GM04503 (cell line): Measurements from ENCODE around the gene TNRC6C.
"Not testable (repeated sequence)": the region's sequence is repeated elsewhere in the genome, so short reads cannot be mapped to it uniquely, and the experiment has no call there.

ENCODE experiments used
- DNase-seq: peaks from one replicate; pipeline ENCODE4 v3.0.0-alpha.2; 2012; ENCODE audit warnings: low read depth

Gene TNRC6C

DNA sequence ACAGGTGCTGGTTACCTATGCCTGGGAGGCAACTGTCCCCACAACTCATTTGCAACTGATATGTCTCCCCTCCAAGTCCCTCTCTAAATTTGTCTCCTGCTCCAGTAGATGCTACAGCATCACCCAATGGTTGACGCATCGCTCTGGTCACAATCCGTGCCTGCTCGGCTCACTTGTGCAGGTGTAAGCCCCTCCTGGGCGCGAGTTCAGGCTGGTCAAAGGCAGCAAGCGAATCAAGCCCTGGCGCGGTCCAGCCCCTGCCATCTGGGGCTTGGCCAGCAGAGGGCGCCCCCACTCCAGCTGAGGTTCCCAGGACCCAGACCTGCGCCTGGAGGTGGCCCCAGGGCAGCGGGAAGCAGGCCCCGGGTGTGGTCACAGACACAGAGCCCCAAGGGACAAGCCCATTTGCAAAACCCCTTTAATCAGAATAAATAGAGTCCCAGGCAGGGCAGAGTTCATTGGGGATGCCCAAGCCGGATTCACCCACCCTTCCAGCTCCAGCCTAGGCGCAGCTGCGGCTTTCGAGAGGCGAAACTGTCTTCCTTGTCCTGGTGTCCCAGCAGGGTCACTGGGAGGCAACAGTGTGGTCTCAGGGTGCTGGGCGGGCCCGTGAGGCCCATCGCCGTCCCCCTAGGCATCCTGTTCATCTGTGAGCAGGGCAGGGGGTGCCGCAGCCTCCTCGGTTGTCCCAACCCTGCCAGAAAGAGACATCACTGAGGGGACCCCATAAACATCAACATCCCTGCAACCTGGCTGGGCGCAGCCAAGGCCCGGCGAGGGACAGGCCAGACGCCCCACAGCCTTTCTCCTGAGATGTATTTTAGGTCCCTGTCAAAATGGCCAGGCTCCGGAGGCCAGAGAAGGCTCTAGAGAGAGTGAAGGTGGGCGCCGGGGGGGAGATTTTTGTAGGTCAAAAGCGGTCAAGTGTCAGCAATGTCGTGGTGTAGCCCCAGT, 154.3 kb downstream of the TNRC6C start:
- DNase-seq, result no peak

DNA sequence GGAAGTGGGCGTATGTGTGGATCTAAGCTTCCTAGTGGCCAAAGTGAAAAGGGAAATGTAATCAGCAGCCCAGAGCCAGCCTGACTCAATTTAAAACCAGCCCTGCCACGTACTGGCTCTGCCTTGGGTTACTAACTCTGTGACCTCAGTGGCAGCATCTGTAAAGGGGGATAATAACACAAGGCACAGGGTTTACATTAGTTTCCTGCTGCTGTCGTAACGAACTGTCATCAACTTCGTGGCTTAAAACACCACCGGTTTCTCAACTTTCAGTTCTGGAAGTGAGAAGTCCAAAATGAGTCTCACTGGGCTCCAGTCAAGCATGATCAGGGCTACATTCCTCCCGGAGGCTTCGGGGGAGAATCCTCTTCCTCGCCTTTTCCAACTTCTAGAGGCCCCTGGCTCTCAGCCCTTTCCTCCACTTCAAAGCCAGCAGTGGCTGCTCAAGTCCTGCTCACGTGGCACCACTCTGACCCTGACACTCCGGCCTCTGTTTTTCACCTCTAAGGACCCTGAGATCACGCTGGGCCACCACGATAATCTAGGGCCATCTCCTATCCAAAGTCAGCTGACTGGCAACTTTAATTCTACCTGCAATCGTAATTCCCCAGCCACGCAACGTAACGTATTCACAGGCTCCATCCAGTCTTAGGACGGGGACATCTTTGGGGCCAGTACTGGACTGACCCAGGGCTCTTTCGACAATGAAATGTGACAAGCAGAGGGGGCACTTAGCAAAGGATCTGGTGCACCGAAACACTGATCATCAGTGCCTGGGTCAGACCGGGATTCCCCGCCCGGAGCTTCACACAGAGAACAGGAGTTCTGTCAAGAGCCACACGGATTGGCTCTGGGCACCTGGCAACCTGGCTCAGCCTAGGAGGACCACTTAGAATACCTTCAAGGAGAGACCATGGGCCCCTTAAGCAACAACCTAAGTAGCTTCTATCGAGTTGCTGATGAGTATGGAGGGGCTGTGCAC, 155.6 kb downstream of the TNRC6C start:
- DNase-seq, result no peak

DNA sequence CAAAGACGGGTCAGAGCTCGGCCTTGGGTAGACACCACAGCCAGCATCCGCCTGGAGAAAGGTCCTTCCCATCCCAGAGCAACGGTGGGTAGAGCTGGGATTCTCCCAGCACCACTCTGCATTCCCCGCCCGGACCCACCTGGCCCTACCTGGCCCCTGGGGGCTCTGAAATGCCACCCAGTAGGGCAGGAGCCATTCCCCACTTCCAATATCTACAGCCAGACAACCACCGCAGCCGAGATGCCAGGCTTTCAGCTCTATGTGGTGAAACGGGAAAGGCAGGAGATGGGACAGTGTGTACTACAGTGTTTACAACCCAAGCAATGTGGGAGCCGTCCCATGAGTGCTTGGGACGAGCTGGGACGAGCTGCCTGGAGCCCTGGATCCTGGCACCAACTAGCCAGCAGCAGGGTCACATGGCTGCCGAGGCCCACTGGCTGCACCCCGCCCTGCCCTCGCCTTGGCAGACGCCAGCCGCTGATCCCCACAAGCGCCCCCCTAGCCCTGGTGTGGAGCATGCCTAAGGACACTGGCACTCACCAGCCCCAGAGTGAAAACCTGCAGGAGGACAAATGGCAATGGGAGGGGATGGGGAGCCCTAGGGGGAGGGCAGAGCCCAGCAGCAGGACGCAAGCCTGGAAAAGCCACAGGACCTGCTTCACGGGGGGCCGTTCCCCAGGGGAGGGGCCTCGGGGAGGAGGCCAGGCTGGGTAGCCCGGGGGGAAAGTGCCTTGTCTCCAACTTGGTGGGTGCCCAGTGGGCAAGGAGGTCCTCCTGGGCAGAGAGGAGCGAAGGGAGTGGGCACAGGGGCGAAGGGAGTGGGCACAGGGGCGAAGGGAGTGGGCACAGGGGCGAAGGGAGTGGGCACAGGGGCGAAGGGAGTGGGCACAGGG, 156.6 kb downstream of the TNRC6C start:
- no peak for DNase-seq

DNA sequence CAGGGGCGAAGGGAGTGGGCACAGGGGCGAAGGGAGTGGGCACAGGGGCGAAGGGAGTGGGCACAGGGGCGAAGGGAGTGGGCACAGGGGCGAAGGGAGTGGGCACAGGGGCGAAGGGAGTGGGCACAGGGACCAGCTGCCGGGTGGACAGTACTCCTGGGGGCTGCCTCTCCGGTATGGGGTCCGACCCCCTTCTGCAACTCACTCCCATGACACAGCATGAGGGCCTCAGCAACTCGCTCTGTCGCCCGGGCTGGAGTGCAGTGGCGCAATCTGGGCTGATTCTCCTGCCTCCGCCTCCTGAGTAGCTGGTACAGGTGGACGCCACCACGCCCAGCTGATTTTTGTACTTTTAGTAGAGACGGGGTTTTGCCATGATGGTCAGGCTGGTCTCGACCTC, 157.3 kb downstream of the TNRC6C start:
- not testable (repeated sequence) for DNase-seq

DNA sequence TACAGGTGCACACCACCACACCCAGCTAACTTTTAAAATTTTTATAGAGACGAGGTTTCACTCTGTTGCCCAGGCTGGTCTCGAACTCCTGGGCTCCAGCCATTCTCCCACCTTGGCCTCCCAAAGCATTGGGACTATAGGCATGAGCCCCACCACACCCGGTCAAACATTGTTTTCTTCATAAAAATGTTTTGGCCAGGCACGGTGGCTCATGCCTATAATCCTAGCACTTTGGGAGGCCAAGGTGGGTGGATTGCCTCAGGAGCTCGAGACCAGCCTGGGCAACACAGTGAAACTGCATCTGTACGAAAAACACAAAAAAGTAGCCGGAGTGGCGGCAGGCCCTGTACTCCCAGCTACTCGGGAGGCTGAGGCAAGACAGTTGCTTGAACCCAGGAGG, 157.9 kb downstream of the TNRC6C start:
- no peak for DNase-seq

DNA sequence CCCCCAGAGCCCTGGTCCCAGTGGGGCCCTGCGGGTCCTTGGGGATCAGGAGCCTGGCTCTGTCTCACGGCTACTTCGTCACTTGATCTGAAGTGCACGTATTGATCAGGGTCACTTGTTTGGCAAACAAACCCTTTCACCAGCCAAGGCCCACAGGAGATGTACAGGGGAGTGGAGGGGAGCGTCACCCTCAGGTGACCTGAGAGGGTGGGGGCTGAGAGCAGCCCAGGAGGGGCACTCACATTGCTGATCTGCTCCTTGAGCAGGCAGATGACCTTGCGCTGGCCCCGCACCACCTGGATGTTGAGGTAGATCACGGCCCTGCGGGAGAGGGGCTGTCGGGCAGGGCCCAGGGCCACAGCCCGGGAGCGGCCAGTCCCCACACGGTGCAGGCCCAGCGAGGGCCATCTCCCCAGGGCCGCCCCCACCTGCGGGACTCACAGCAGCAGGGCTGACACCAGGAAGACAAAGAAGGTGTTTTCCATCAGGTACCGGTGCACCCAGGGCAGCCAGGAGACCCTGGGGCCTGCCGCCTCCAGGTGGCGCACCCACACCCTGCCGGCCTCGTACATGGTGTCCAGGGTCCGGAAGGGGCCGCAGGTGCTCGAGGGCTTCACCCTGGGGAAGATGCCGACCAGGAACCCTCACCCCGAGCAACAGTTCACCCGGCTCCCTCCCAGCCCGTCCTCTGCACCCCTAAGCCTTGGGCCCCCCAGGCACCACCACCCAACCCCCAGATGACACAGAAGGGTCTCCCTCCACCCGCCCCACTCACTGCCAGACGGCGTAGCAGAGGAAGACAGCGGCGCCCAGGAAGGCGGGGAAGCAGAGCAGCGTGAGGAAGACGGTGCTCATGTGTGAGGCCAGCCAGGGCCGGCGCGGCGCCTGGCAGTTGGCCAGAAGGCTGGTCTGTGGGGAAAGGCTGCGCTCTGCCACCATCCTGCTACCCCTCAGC, 158.8 kb downstream of the TNRC6C start:
- no peak for DNase-seq

DNA sequence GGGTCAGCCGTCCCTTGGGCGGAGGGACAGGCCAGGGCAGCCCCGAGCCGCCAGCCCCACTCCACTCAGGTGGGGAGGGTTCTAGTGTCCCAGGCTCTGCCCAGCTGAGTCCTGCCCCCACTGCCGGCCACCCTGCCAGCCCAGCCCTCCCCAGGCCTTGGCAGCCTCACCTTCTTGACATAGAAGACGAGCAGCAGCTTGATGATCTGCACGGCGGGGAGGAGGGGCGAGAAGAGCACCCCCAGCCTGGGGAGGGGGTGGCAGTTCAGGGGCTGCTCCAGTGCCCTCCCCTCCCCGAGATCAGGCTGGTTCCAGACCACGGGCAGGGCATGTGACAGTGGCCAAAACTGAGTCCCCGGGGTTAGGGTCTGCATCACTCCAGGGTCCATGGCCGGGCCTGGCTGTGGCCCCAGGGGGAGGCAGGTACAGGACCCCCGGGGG, 160.3 kb downstream of the TNRC6C start:
- DNase-seq, result no peak

DNA sequence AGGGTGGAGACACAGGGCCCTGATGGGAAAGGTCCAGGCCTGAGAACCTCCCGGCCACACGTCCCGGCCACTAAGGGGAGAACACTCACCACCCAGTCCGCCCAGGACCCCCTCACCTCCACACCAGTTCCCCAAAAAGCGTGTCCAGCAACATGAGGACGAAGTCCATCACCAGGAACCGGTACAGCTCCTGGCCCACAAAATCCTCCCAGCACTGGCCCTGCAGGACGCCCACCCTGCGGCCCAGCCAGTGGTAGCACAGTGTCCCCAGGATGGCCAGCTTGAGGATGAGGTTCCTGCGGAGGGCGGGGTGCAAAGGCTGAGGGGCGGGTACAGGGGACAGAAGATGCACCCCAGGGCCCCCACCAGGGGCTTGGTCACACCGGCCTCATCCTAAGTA, 162.0 kb downstream of the TNRC6C start:
- no peak for DNase-seq

DNA sequence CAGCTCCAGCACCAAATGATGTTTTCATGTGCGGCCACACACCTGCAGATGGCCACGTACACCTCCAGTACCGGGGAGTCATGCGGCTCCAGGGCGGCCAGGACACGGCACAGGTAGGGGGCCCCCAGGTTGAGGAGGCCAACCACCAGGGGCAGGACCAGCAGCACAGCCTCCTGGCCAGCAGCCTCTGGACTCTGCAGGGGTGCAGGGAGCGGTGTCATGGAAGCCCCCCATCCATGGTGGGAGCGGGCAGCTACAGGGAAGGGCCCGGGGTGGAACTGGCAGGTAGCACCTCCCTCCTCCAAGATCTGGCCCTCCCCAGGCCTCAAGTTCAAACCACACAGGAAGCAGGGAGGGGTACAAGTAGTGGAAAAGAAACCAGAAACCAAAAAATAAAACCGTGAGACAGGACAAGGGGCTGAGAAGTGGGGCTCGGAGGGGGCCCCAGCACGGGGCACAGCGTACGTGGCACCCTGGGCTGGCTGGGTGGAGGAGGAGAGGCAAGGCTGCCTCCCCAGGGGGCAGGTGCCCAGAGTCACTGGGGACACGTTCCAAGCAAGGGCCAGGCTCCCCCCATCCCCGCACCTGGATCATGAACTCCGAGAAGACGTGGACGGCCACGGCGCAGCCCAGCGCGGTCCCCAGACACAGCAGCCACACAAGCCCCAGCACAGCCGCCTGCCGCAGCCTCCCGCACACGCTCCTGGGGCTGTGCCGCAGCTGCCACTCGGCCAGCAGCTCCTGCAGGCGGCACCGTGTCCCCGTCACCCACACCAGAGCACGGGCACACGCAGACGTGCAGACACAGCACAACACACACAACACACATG, 162.7 kb downstream of the TNRC6C start:
- DNase-seq, result no peak

DNA sequence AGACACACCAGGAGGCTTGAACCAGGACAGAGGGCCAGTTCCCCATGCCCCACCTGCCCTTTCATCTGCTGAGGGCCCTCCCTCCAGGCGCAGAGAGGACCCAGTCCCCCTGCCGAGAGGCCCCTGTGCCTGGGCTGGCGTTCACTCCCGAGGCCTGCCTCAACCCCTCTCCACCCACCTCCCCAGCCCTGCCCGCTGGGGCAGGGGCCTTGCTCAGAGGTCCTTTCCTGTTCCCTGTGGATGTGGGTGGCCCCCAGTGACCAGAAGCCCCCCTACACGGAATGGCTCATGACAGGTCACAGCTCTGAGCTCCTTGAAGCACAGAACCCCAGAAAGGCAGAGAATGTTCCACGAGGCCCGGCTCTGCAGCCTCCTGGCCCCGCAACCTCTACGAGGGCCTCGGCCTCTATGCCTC, 163.3 kb downstream of the TNRC6C start:
- no peak for DNase-seq

DNA sequence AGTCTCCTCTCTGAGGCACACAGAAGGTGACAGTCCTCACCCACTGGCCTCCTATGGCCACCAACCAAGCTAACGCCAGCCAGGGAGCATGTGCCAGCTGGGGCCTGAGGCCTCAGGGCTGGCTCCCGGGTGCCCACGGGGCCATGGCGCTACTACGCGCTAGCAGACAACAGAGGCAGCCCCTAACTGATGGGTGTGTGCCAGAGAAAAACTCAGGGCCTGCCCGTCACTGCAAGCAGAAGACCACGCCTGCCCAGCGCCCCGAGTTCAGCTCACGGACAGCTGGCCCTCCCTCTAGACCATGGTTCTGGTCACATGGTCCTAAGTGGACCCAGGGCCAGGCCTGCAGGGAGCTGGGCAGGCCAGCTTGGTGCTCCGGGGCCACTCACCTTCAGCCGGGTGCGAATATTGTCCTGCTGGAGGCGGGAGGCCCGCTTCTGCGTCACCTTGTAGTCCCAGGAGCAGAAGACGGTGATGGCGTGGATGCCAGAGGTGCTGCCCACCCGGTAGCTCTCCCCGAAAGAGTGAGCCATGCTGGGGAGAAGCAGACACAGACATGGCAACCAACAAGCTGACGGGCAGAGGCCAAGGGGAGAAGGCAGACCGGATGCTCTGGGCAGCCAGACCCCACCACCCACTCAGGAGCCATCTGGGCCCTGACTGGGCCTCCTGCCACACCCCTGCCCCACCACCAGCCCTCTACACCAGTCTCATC, 163.9 kb downstream of the TNRC6C start:
- DNase-seq, result no peak

DNA sequence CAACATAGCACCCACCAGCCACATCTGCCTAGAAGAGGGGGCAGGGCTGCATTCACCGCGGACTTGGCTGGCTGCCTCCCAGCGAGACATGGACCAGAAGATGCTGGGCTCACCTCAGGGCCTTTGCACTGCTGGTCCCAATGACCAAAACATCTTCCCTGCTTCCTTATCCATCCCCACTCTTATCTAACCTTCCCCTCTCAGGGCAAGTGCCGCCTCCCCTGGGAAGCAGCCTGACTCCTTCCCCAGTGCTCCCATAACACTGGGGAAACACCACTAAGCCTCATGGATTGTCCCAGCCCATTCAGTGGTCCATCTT, 164.4 kb downstream of the TNRC6C start:
- DNase-seq, result no peak

DNA sequence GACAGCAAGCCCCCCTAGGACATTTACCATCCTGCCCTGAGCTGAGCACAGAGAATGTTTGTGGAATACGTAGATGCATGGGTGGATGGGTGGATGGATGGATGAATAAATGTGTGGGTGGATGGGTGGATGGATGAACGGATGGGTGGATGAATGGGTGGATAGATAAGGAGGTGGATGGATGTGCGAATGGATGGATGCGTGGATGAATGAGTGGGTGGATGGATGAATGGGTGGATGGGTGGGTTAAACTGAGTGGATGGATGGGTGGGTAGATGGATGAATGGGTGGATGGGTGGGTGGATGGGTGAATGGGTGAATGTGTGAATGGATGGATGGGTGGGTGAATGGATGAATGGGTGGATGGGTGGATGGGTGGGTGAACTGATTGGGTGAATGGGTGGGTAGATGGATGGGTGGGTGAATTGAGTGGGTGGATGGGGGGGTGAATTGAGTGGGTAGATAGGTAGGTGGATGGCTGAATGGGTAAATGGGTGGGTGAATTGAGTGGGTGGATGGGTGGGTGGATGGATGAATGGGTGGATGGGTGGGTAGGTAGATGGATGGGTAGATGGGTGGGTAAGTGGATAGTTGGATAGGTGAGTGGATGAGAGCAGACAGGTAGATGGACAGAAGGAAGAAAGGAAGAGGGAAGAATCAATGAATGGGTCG, 164.9 kb downstream of the TNRC6C start:
- no peak for DNase-seq

DNA sequence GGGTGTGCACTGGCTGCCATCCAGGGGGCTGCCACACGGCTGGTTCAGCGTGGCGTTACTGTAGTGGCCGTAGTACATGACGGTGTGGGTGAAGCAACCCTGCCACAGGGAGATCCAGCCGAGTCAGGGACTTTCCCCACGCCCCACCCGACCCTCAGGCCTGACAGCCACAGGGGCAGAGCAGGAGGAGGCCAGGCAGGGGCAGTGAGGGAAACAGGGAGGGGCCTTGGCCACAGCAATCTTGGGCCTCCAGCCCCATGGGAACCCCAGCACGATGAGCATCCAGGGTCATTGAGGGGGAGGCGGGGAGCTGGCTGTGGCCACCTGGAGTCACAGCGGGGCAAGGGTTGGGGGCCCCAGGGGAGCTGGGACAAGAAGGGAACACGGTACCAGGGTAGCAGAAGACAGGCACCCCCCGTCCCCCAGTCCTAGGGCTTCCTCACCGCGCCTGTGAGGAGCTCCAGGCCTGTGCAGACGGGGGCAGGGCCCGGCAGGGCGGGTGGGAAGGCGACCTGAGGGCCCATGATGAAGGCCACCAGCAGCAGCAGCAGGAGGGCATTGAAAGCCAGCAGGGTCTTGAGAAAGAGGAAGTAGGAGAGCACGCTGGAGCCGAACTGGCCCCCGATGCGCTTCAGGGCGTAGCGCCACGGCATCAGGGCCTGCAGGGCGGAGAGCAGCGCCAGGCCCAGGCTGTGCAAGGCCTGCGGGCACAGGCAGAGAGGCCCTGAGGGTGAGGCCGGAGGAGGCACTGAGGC, 165.8 kb downstream of the TNRC6C start:
- no peak for DNase-seq

DNA sequence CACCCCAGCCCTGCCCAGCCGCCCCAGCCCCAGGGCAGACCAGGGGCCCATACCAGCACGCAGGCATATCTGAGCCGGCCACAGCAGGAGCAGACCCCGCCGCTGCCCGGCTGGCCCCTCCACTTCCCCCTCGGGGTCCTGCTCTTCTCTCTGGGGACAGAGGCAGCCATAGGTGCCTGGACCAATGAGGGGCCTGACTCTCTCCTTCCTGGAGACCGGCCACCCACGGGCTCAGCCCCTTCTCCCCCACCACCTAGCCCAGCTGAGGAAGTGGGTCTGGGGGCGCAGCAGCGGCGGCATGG, 166.3 kb downstream of the TNRC6C start:
- no peak for DNase-seq

DNA sequence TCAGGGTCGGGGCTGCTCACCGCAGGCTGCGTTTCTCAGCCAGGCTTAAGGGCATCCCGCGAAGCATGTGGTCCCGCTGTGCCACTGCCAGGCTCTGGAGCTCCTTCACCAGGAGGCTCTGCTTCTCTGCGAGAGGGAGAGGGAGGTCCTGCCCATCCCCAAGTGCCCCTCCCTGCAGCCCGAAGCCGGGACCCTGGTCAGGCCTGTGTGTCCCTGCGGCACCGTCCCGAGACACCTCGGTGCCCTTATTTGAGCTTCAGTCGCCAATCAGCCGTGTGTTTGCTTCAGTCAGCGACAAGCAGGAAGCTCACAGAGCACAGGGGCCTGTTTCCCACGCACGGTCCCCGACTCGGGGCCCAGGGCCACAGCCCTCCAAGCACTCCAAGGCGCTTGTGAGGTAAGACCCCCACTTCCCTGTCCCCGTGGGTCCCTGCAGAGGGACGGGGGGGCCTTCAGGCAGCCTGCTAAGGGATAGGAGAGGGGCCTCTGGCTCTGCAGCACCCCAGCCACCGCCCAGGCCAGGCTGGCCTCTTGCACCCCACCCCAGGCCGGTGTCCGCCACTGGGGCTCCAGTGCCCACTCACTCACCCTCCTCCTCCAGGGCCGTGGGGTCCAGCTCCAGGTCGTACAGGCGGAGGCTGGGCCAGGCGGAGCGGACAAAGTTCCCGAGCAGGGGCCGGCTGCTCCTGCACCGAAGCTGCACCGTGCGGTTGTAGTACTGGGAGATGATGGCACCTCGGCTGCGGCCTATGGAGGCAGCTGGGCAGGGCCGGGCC, 166.8 kb downstream of the TNRC6C start:
- DNase-seq, result no peak
